Stimulated activated memory B cell treated with anti-CD40 and anti-IgM and Interleukin-4, amounts not matched to agents 10 μg/mL and 1 μg/mL and 100 μg/mL, for 72 hours (primary cell): ENCODE measurements around the gene PDZD2.
A peak's percentile ranks its signal among the peaks of the same experiment; 100 is the strongest.

ENCODE experiments used
- ATAC-seq: fragments of 150-1000 bp; cut with Tn5 transposase; 2 replicates; pipeline ENCODE4 v1.10.0; 2021
- H3K27ac Mint-ChIP-seq: one replicate; pipeline ENCODE4 v1.8.0; 2022; ENCODE audit warnings: mild to moderate bottlenecking, mixed read lengths
- H3K27me3 Mint-ChIP-seq: one replicate; pipeline ENCODE4 v1.8.0; 2022; ENCODE audit warnings: mixed read lengths
- H3K36me3 Mint-ChIP-seq: one replicate; pipeline ENCODE4 v1.8.0; 2022; ENCODE audit warnings: mixed read lengths
- H3K4me1 Mint-ChIP-seq: one replicate; pipeline ENCODE4 v1.8.0; 2022; ENCODE audit warnings: mixed read lengths
- H3K4me3 Mint-ChIP-seq: one replicate; pipeline ENCODE4 v1.8.0; 2022; ENCODE audit warnings: mild to moderate bottlenecking, moderate library complexity, mixed read lengths
- H3K9me3 Mint-ChIP-seq: one replicate; pipeline ENCODE4 v1.8.0; 2022; ENCODE audit warnings: mixed read lengths

The PDZD2 gene

DNA sequence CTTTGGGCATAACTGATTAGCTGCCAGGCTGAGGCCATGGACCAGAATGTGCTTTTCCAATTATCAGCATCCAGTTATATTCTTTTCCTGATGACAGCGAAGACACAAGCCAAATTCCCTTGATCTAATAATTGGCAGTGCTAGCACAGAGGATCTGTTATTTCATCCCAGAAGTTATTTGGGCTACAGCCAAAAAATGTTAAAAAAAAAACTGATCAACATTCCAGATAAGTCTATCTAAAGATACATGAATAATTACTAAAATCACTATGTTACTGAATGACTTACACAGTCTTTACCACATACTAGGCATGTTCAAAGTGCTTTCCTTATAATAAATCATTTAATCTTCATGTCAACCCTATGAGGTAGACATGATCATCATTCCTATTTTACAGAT lies 13.5 kb upstream of the PDZD2 start:
- H3K27me3 Mint-ChIP-seq = peaks cover 47% of the 10 kb centered on the region
- no peak overlapping the region for H3K27ac Mint-ChIP-seq
- no peaks in the 10 kb centered on the region for H3K36me3 Mint-ChIP-seq
- ATAC-seq = no peak
- H3K4me1 Mint-ChIP-seq = no peaks in the 10 kb centered on the region
- no peak overlapping the region for H3K4me3 Mint-ChIP-seq
- no peaks in the 10 kb centered on the region for H3K9me3 Mint-ChIP-seq

DNA sequence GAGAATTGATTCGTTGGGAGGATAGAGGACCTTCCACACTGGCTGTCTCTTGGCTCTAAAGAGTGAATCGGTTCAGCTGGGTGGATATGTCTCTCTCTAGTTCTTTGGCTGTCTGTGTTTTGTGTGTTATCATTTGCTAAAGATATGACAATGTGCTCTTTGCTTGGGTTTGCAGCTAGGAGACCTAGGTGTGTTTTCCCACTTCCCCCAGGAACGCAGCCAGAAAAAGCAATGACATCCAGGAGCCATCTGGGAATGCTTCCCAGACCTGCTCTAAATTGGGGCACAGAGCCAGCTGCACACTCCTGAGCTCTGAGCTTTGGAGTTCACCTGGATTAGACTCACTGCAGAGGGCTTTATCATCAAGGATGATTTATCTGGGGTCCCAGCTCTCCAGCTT lies 12.8 kb upstream of the PDZD2 start:
- Mint-ChIP-seq H3K9me3 (no peaks in the 10 kb centered on the region), H3K4me1 (no peaks in the 10 kb centered on the region), H3K36me3 (no peaks in the 10 kb centered on the region), H3K27ac (no peak overlapping the region), H3K4me3 (no peak overlapping the region), H3K27me3 (peaks cover 54% of the 10 kb centered on the region)
- no peak for ATAC-seq

DNA sequence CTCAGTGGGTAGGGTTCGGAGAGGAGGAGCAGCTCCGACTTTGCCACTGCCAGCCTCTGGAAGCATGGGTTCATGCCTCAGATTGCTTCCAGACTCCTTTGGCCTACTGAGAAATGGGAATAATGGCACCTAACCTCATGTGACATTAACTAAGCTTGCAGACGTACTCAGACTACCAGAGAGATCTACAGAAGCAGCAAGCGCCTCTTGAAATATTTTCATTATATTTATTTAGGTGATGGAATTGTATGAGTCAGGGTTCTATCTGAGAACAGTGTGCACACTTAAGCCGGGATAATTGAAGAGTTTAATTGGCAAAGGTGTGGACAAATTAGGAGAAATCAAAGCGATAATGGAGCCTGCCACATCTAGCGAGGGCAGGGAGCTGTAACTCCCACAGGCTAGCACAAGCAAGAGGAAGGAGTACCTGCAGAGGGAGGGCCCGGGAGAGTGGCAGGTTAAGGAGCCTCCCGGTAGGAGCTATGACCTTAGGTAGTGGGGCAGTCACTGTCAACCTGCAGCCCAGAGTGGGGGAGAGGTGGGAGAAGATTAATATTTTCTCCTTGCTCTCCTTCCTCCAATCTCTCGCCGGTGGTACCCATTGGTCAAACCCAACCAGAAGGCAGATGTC lies 12.2 kb upstream of the PDZD2 start:
- no peak for ATAC-seq
- H3K27ac Mint-ChIP-seq = no peak overlapping the region
- no peak overlapping the region for H3K4me3 Mint-ChIP-seq
- peaks cover 54% of the 10 kb centered on the region for H3K27me3 Mint-ChIP-seq
- H3K4me1 Mint-ChIP-seq = no peaks in the 10 kb centered on the region
- no peaks in the 10 kb centered on the region for H3K36me3 Mint-ChIP-seq
- no peaks in the 10 kb centered on the region for H3K9me3 Mint-ChIP-seq

DNA sequence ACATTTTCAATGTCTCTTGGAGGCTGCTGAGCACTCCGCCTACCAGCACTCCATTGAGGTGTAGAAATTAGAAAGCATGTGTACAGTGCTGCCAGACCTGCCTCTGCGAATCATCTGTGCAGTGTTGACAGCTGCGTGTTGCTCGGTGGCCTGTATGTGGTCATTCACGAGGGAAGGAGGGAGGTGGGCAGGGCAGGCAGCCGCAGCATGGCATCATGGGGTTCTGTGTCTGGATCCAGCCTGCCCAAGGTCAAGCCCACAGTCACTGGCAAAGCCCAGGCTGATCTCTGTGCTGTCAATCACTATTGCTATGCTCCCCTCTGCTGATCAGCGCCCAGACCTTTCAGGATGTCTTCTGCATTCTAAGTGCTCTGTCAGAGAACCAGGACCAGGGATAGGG lies 8.0 kb upstream of the PDZD2 start:
- H3K27me3 Mint-ChIP-seq = peaks cover 37% of the 10 kb centered on the region
- no peaks in the 10 kb centered on the region for H3K36me3 Mint-ChIP-seq
- ATAC-seq = peak; percentile 49
- no peak overlapping the region for H3K4me3 Mint-ChIP-seq
- no peaks in the 10 kb centered on the region for H3K9me3 Mint-ChIP-seq
- no peaks in the 10 kb centered on the region for H3K4me1 Mint-ChIP-seq
- no peak overlapping the region for H3K27ac Mint-ChIP-seq

DNA sequence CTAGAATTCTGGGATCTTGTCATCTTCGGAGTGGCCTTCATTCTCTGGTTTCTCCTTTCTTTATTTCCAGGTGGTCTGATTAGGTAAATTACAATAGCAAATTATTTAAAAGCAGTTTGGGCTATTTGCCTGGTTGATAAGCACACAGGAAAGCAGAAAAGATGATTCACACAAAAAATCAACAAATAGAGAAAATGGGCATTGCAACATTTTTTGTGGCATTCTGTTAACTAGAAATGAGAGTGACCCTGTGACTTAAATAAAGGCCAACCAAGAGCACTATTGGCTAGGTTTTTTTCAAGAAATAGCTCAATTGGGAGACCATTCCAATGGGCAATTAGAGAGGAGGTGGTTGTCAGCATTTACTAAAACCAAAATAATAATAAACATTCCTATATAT lies 6.5 kb upstream of the PDZD2 start:
- Mint-ChIP-seq H3K4me3 (no peak overlapping the region), H3K27me3 (peaks cover 28% of the 10 kb centered on the region), H3K4me1 (no peaks in the 10 kb centered on the region), H3K27ac (no peak overlapping the region), H3K36me3 (no peaks in the 10 kb centered on the region), H3K9me3 (no peaks in the 10 kb centered on the region)
- no peak for ATAC-seq

DNA sequence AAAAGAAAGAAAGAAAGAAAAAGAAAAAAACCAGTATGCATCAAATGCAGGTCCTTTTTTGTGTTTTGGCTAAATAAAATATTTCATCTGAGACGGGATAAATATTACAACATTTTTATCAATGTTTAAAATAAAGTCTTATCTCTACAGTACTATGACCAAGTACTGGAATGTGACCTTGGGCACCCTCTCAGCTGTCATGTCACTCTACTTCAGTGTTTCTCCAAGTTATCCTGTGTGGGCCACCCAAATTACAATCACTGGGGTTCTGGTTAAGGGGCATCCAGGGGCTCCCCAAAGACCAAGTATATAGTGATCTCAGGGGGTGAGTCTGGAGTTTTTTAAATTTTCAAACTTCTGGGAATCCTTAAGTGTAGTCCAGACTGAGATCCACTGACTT lies 3.5 kb upstream of the PDZD2 start:
- H3K9me3 Mint-ChIP-seq = no peaks in the 10 kb centered on the region
- no peak for ATAC-seq
- peaks cover 11% of the 10 kb centered on the region for H3K4me1 Mint-ChIP-seq
- no peaks in the 10 kb centered on the region for H3K36me3 Mint-ChIP-seq
- H3K27ac Mint-ChIP-seq = no peak overlapping the region
- H3K27me3 Mint-ChIP-seq = peaks cover 16% of the 10 kb centered on the region
- H3K4me3 Mint-ChIP-seq = no peak overlapping the region

DNA sequence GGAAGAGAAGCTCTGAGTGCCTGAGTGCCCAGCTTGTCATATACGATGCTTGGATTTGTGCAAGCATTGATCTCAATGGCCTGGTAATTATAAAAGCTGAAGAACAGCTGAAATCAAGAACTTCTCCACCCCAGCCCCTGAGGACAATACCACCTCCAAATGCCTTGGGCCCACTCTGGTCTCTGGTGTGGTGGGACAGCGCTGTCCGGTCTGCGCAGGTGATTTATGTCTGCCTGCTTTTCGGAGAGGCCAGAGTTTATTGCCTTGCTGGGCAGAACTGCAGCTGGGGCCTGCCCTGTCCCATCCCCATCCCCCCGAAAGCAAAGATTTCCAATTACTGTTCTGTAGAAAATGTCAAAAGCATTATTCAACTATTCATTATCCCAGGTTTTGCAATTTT lies 1.1 kb upstream of the PDZD2 start:
- H3K27ac Mint-ChIP-seq = no peak overlapping the region
- H3K27me3 Mint-ChIP-seq = peaks cover 9% of the 10 kb centered on the region
- no peak overlapping the region for H3K4me3 Mint-ChIP-seq
- H3K36me3 Mint-ChIP-seq = no peaks in the 10 kb centered on the region
- no peak for ATAC-seq
- H3K9me3 Mint-ChIP-seq = no peaks in the 10 kb centered on the region
- peaks cover 11% of the 10 kb centered on the region for H3K4me1 Mint-ChIP-seq

DNA sequence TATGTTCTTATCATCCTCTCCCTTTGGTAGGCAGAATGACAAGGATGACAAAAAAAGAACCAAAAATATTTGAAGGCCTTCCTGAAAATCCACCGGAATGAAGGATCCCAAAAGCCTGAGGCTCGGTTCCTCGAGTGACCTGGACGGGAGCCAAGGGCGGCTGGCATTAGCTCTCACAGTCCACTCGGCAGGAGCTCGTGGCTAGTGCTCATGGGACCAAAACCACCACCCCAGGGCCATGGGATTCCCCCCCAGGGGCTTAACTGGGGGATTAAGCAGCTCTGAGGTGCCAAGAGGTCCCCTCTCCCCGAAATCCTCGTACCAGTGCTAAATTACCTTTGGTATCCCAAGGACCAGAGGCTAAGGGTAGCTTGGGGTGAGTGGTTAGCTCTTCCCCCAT lies 586 bp upstream of the PDZD2 start:
- Mint-ChIP-seq H3K36me3 (no peaks in the 10 kb centered on the region), H3K9me3 (no peaks in the 10 kb centered on the region), H3K27me3 (peaks cover 9% of the 10 kb centered on the region), H3K4me3 (peak overlapping the region; percentile 77), H3K4me1 (peaks cover 11% of the 10 kb centered on the region), H3K27ac (peak overlapping the region; percentile 49)
- no peak for ATAC-seq

DNA sequence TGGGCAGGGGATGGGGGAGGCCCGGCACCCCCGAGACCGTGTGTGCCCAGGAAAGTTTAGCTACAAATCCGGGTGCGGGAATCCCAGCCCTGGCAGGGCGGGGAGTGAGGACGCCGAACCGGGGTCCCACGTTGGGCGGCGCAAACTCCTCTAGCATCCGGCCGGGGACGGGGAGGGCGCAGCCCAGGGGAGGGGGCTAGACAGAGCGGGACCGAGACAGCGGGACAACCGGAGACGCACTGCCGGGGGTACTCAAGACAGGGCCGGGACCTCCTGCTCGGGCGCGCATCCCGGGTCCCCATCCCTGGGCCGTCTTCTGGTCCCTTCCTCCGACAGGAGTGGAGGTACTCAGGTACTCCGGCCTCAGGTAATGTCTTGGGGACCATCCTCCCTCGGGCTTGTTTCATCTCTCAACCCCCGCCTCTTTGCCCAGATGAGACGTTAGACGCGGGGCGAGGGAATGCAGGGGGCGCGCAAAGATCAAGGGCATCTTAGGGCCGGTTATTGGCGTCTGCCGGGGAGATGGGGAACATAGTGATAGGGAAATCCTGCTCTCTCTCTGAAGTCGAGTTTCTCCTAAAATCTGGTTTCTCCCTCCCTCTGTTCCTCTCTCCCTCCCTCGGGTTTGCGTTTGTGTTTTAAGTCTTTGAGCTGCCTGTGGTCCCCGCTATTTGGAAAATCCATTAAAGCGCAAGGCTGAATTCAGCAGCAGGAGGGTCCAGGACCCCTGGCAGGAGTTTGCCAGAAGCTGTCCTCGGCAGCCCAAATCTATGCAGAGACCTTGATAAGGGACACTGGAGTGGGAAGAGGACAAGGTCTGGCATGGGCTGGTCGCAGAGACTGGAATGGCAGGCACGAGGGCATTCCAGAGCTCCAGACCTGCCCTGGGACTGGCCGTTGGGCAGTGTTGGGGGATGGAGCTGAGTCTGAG lies 815 bp downstream of the PDZD2 start:
- Mint-ChIP-seq H3K9me3 (no peaks in the 10 kb centered on the region), H3K27me3 (peaks cover 3% of the 10 kb centered on the region), H3K36me3 (no peaks in the 10 kb centered on the region), H3K27ac (no peak overlapping the region), H3K4me3 (peak overlapping the region; percentile 59), H3K4me1 (peaks cover 11% of the 10 kb centered on the region)
- peak; percentile 10 for ATAC-seq

DNA sequence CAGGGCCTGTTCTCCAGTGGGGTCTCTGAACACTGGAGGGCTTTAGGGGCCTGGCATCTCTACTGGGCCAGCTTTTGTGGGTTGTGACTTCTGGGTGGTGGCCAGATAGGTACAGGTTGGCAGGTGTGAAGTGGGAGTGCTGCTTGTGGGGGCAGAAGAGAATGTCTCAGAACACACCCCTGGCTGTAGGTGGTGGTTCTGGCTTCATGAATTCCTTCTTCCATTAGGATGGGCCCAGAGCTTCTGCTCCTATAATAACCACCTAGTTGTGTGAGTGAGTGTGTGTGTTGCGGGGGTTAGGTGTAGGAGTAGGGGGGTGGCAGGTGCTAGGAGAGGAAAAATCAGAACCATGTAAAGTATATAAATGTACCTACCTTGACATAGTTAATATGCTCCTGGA lies 1.6 kb downstream of the PDZD2 start:
- Mint-ChIP-seq H3K9me3 (no peaks in the 10 kb centered on the region), H3K4me3 (no peak overlapping the region), H3K36me3 (no peaks in the 10 kb centered on the region), H3K4me1 (peaks cover 11% of the 10 kb centered on the region), H3K27ac (no peak overlapping the region), H3K27me3 (no peaks in the 10 kb centered on the region)
- no peak for ATAC-seq

DNA sequence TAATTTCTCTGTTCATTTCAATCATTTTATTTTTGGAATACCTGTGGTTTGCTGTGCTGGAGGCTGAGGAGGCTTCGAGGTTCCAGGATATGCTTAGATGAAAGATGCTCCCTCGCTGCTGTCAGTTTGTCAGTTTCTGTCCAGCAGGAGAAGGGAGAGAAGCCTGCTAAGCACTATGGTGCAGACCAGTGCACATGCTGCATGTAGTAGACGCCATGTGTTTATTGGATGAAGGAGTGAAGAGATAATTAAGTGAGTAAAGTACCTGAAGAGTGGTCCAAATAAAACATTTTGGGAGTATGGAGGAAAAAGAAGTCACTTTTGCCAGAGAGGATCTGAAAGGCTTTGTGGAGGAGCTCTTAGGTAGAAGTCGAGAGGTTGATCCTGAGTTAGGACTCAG lies 2.1 kb downstream of the PDZD2 start:
- Mint-ChIP-seq H3K9me3 (no peaks in the 10 kb centered on the region), H3K4me1 (peaks cover 11% of the 10 kb centered on the region), H3K4me3 (no peak overlapping the region), H3K27me3 (no peaks in the 10 kb centered on the region), H3K27ac (no peak overlapping the region), H3K36me3 (no peaks in the 10 kb centered on the region)
- no peak for ATAC-seq

DNA sequence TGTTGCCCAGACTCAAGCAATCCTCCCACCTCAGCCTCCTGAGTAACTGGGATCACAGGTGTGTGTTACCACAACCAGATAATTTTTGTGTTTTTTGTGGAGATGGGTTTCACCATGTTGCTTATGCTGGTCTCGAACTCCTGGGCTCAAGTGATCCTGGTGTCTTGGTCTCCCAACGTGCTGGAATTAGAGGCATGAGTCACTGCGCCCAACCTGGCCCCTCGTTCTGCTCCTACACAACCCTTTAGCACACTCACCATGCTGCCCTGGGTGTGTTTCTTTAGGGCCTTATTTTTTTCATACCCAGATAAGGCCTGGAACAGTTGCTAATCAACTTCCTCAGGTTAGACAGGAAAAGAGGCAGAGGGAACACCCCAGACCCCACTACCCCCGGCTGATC lies 2.6 kb downstream of the PDZD2 start:
- no peak for ATAC-seq
- H3K4me1 Mint-ChIP-seq = peaks cover 11% of the 10 kb centered on the region

DNA sequence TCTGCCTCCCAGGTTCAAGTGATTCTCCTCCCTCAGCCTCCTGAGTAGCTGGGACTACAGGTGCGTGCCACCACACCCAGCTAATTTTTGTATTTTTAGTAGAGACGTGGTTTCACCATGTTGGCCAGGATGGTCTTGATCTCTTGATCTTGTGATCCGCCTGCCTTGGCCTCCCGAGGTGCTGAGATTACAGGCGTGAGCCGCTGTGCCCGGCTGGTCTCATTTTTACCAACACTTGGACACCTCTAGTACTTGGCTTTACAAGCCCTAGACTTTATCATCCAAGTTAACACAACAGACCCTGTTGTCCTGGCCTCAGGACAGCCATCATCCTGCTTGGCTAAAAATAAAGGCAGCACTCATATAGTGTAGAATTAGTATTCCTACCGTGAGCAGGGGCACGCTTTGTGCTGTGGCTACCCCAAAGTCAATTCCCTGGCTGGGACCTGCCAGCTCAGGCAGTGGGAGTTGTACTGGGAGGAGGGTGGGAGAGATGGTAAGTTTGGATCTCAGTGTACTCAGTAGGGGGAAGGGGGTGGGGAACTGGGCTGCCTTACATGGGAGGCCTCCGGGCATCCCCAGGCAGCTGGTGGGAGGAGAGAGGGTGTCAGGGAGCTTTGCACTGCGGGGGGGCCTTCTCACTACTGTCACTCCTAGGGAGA lies 6.6 kb downstream of the PDZD2 start:
- Mint-ChIP-seq H3K4me3 (no peak overlapping the region), H3K27me3 (peaks cover 11% of the 10 kb centered on the region), H3K27ac (no peak overlapping the region), H3K36me3 (no peaks in the 10 kb centered on the region), H3K9me3 (no peaks in the 10 kb centered on the region), H3K4me1 (no peaks in the 10 kb centered on the region)
- ATAC-seq = peak; percentile 9

More for the DNA sequence above, 2.6 kb downstream of the PDZD2 start:
- H3K27ac Mint-ChIP-seq = no peak overlapping the region
- H3K27me3 Mint-ChIP-seq = no peaks in the 10 kb centered on the region
- no peaks in the 10 kb centered on the region for H3K9me3 Mint-ChIP-seq
- H3K4me3 Mint-ChIP-seq = no peak overlapping the region
- no peaks in the 10 kb centered on the region for H3K36me3 Mint-ChIP-seq

DNA sequence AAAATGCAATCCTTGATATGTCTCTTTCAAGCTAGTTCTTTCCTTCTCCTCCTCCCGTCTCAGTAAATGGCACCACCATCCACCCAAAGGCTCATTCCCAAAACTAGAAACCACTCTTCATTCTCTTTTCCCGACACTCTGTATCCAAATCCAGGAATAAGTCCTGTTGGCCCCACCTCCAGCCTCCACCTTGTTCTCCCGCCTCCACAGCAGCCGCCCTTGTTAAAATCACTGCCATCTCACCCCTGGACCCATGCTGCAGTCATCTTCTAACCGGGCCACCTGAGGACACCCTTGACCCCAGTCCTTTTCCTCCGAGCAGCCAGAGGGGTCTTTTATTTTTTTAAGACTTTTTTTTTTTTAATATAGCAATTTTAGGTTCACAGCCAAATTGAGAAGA lies 9.4 kb downstream of the PDZD2 start:
- Mint-ChIP-seq H3K36me3 (no peaks in the 10 kb centered on the region), H3K4me3 (no peak overlapping the region), H3K4me1 (no peaks in the 10 kb centered on the region), H3K27ac (no peak overlapping the region), H3K9me3 (no peaks in the 10 kb centered on the region), H3K27me3 (peaks cover 11% of the 10 kb centered on the region)
- ATAC-seq = no peak

DNA sequence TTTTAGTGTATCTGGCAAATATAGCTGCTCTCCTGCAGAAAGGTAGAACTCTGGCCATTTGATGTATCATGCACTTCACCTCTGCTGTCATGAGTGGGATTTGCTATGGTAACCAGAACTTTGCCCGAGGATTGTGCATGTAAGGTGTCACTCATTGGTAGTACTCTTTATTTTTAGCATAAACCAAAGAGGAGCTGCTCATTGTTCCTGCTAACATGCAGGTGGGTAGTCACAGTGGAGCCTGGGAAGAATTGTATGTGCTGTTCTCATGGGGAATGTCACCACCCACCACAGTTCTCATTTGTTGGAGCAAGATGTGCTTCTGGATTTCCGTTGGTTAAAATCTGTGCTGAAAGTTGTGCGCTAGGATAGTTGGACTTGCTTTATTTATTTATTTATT lies 12.3 kb downstream of the PDZD2 start:
- Mint-ChIP-seq H3K27me3 (peaks cover 21% of the 10 kb centered on the region), H3K4me3 (no peak overlapping the region), H3K27ac (no peak overlapping the region), H3K36me3 (no peaks in the 10 kb centered on the region), H3K9me3 (no peaks in the 10 kb centered on the region), H3K4me1 (no peaks in the 10 kb centered on the region)
- ATAC-seq = no peak

DNA sequence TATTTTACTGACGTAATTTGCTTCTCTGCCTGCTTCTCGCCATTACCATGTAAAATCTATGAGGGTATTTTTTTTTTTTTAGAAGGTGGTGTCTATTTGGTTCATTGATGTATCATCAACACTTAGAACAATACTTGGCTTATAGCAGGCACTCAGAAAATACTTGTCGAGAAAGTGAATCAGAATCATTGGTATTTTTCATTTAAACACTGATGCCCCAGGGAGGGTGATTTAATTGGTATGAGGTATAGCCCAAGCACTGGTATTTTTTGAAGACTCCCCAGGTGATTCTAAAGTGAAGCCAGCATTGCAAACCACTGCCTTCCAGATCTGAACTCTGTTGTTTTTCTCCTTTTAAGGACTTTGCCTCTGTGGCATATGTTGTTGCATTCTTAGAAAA lies 16.6 kb downstream of the PDZD2 start:
- no peak for ATAC-seq
- Mint-ChIP-seq H3K36me3 (no peaks in the 10 kb centered on the region), H3K27ac (no peak overlapping the region), H3K4me3 (no peak overlapping the region), H3K27me3 (peaks cover 30% of the 10 kb centered on the region), H3K4me1 (no peaks in the 10 kb centered on the region), H3K9me3 (peaks cover 7% of the 10 kb centered on the region)
